NCI-H2196 (cell line): ENCODE results near the gene DGKE.

Experiments used
- DNase-seq: peaks from one replicate; lab custom pipeline; 2025; ENCODE audit not compliant: unreplicated experiment; lab: John Stamatoyannopoulos, UW

The DGKE gene

GRCh38 chr17:56845934-56846333 is 12.0 kb downstream of the DGKE start:
- DNase-seq, result no peak

GRCh38 chr17:56847106-56847505 is 13.2 kb downstream of the DGKE start:
- no peak for DNase-seq

DNA sequence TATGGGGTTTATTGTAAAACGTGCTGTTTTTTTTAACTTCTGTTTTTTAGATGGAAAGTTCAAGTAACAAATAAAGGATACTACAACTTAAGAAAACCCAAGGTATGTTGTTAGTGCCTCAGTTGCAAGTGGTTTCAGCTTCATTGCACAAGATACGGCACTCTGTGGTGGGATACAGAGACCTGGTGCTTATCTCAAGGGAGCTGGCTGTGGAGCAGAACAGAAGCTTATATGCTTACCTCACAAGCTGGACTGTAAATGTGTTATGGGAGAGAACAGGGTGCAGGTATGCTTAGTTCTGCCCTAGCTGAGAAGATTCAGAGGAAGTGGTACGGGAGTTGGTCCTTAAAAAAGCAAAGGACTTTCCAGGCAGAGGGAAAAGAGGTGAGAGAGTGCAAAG is 15.2 kb downstream of the DGKE start:
- no peak for DNase-seq

- DNase-seq, result no peak
These were observed 16.6 kb downstream of the DGKE start for GRCh38 chr17:56850591-56850990.

DNA sequence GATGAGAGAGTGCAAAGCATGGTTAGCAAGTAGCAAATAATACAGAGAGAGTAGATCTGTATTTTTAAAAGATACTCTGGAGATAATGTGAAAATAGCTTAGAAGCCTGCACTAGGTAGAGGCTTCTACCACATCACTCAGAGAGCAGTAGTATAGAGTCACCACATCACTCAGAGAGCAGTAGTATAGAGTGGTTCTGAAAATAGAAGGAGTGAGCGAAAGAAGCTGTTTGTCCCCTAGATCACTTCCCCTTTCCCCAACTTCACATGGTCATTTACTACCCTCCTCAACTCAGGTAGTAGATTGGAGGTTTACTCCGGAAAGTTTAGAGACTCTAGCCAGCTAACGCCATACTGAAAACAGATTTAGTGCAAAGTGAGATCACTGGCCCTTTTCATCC is 17.1 kb downstream of the DGKE start:
- DNase-seq, result no peak

DNA sequence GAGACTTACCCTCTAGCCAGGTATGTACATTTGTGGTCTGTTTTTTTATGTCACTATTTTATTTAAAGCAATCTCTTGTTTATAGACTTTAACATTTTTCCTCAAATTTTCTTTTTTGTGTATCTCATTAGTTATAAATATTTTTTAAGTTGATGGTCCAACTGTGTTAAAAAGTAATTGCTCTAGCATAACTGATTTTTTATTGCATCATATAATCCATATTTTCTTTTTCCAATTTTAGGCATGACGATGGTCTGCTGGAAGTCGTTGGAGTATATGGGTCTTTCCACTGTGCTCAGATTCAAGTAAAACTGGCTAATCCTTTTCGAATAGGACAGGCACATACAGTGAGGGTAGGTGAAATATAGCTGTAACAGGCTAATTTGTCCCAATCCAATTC is 27.9 kb downstream of the DGKE start:
- DNase-seq, result no peak

- no peak for DNase-seq
These were observed 30.0 kb downstream of the DGKE start for GRCh38 chr17:56863974-56864373.

GRCh38 chr17:56866076-56866475 is 32.1 kb downstream of the DGKE start:
- no peak for DNase-seq

- no peak for DNase-seq
These were observed 32.5 kb downstream of the DGKE start for GRCh38 chr17:56866496-56866895.

DNA sequence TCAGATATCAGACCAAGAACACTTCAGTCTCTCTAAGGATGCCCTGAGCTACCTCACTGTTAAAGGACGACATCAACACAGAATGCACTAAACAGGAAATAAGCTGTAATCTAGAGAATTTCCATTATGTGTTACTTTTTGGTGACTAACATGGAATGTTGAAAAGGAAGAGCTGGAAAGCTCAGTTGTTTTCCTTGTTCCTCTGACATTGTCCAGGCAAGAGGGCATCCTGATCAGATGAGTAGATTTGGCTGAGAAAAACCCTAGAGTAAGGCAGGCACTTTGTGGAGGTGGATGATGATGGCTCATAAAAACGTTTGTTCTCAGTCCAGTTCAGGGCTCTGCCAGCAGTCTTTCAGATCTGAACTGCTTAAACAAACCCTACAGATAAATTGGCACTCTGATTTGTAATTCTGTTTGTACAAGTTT is 34.0 kb downstream of the DGKE start:
- DNase-seq, result peak; percentile 44

DNA sequence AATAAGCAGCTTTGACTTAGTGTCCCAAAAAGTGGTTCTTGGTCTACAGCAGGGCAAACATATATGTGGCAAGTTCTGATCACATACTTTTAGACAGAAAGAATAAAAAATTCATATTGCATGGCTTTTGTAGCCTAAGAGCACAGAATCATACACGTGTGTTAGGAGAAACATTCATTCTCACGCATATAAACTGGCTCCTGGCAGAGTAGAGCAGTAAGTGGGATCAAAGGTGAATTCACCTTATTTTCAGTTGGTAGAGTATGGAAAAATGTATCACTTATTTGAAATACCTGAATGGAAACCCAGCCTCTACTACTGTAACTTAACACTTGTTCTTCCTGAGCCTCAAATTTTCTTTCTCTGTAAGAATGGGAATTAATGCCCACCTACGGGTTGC is 34.8 kb downstream of the DGKE start:
- no peak for DNase-seq

- DNase-seq, result no peak
These were observed 36.2 kb downstream of the DGKE start for GRCh38 chr17:56870081-56870651.

DNA sequence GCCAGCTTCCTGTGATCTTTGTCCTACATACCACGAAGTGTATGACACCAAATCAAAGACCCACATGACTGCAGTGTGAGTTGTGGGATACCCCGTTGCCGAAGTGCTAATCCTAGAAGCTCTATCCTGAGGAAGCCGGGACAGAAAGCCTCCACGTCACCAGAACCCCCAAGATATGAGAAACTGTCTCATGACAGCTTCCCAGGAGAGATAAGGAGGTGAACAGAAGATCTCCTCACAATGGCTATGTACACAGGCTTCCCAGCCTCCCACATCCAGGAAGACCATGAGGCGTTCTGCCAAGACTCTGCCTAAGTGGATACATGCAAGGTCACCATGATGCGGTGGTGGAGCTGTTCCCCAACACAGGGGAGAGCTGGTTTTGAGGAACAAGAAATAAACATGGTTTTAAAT is 42.8 kb downstream of the DGKE start:
- no peak for DNase-seq

GRCh38 chr17:56879280-56879679 is 45.3 kb downstream of the DGKE start:
- no peak for DNase-seq

DNA sequence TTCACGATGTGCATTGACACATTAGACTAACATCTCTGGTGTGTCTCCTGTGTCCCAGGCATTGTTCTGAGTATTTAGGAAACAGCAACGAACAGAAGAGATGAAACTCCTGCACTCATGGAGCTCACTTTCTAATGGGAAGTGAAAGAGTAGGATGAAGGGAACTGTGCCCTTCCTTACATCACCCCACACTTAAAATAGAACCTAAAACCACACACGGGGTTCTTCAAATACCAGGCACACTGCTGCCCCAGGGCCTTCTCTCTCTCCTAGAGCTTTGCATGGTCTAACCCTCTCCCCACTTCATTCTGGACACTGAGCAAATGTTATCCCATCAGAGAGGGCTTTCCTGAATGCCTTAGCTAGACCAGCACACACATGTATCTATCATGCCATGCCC is 46.2 kb downstream of the DGKE start:
- no peak for DNase-seq

DNA sequence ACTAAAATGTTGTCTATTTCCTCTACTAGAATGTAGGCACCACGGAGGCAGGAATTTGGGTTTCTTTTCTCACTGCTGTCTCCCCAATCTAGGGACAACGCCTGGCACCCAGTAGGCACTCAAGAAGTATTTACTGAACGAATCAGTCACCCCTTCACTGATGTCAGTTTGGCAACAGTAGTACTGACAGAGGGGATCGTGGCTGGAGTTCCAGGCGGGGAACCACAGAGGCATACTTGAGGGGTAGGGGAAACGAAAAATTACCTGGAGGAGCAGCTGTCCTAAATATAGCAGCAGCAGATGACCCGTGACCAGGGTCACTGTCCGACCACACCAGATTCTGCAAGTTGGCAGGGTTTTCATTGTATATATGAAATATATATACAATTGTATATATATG is 46.6 kb downstream of the DGKE start:
- DNase-seq, result no peak

DNA sequence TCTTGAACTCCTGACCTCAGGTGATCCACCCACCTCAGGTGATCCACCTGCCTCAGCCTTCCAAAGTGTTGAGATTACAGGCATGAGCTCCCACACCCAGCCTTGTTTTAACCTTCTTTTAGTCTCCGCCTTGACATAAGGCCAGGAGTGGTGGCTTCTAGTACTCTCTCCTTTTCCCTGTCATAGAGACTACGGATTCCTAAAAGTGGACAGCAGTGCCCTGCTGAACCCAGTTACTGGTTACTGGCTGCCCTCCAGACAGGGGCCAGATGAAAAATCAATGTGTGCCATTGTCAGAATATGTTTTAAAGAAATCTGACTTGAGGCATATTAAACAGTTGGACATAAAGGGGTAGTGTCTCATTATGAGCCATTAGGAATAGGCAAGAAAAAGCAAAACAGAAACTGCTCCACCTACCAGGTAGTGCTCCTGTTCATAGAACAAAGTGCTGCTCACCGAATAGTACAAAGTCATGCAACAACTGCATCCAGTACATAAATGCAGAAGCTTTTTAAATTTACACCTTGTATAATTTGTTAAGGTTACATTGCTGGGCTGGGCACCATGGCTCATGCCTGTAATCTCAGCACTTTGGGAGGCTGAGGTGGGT is 47.8 kb downstream of the DGKE start:
- DNase-seq, result no peak

GRCh38 chr17:56883616-56884015 is 49.7 kb downstream of the DGKE start:
- no peak for DNase-seq

DNA sequence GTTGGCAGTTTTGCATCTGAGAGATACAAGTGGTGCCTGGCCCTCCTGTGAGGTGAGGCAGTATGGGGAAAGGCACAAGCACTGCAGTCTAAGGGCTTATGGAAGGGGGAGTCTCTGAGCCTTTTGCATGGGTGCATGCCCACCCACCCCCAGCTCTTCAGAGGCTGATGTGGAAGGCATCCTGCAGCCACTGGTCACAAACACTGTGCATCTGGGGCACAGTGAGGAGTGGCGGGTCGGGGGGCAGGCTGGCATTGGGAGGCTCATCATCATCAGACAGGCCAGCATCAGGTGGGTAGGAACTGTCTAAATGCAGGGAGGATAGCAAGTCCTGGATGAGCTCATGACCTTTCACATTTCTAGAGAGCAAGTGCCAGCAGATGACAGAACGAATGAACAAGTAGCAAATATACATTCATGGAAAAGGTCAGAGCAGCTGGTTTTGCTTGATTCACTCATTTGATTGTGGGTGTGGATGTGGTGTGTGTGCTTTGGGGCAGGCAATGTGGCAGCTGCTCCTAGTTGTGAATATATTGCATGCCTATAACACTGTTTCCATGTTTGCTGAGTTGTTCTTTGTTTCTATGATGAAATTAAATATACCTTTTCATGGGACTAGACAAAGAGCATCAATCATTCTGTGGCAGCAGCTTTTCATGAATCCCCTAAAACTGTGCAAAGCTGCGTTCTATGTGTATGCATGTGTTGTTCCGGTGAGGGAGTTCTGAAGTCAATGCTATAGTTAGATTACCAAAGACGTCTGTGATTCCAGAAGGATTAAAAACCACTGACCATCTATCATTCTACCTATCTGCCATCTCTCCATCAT is 50.7 kb downstream of the DGKE start:
- no peak for DNase-seq

DNA sequence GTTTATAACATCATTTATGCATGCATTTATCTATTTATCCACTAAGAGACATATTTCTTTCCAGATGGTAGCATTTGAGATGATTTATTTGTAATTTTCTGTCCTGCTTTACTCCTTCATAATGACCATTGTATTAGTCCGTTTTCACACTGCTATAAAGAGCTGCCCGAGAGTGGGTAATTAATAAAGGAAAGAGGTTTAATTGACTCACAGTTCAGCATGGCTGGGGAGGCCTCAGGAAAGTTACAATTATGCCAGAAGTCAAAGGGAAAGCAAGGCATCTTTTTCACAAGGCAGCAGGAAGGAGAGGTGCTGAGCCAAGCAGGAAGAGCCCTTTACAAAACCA is 51.3 kb downstream of the DGKE start:
- DNase-seq, result no peak

DNA sequence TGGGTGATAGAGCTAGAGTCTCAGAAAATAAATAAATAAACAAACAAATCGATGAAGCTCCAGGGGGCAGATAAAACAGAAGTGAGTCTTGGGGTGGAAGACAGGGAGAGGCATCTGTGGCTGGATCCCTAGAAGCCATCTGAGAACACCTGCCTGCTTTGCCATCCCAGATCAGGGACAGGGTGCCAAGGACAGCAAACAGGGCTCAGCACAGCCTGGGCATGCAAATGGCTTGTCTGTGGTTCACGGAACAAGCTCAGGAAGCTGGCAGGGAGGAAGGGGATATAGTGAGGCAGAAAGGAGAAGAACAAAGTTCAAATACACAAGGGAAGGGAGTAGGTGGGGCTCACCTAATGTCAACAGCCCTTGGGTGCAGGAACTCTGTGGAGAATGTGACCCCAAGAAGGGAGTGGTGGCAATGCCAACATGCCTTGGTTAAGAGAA is 52.4 kb downstream of the DGKE start:
- no peak for DNase-seq

- DNase-seq, result no peak
These were observed 53.2 kb downstream of the DGKE start for GRCh38 chr17:56887105-56887504.
